HepG2 (cell line): ENCODE data around the gene CACHD1. TPM values are rescaled to one million over a fixed set of nuclear protein-coding genes. Genes with fewer than 3 reads are reported as not detected.

Source experiments
- ATAC-seq: fragments of 200-7000 bp; cut with Tn5 transposase; 3 replicates; pipeline ENCODE4 v1.9.1; 2020; ENCODE audit warnings: mild to moderate bottlenecking, moderate library complexity
- BruUV-seq: library from RNA; stranded (reverse); fragments of 400-500 nt; replicated peaks from 2 replicates; lab custom pipeline; 2021; lab: Mats Ljungman, UMichigan
- CTCF ChIA-PET: fragments of 300-600 bp; formaldehyde crosslinking; extraction: SDS; loops from one replicate; lab custom pipeline; 2021; ENCODE audit warnings: low total read pairs, inconsistent platforms, low intra/inter-chr PET ratio; lab: Yijun Ruan, JAX
- POLR2A ChIA-PET: fragments of 350-600 bp; sonication (Branson Sonifier 250); formaldehyde crosslinking; loops from one replicate; lab custom pipeline; 2020; ENCODE audit warnings: antibody characterized with exemption, inconsistent platforms; lab: Yijun Ruan, JAX
- DNase-seq: peaks from one replicate; pipeline ENCODE4 v3.0.0-alpha.2; 2015; ENCODE audit warnings: low spot score
- FAIRE-seq: peaks from 3 replicates; lab custom pipeline; 2011; peaks lifted over from hg19 to GRCh38; lab: Jason Lieb, UNC
- H2AFZ ChIP-seq: one replicate; pipeline ENCODE4 v1.6.1; 2011; ENCODE audit warnings: low read length, inconsistent platforms
- H3K27ac ChIP-seq: fragments of 300-600 bp; 3 replicates; pipeline ENCODE4 v1.8.0; 2011; ENCODE audit warnings: mixed run types, mild to moderate bottlenecking, mixed read lengths, low read length, inconsistent platforms; ENCODE audit not compliant: insufficient read depth; ENCODE audit errors: extremely low read length
- H3K27me3 ChIP-seq, 2 experiments: fragments of 200-600 bp in 1 of 2; 2 replicates in 1 of 2; 3 replicates in 1 of 2; pipeline versions ENCODE4 v1.6.0 to v1.8.0; 2011; ENCODE audit warnings: low read length in 2 of 2, mild to moderate bottlenecking in 2 of 2, moderate library complexity in 2 of 2, inconsistent platforms in 1 of 2; ENCODE audit not compliant: insufficient read depth in 2 of 2, control insufficient read depth in 1 of 2
- H3K36me3 ChIP-seq, 2 experiments: fragments of 200-600 bp in 1 of 2; replicated peaks in 1 of 2; 2 replicates in 1 of 2; 3 replicates in 1 of 2; pipeline versions ENCODE4 v1.5.1 to v1.8.0; 2011; ENCODE audit warnings: low read length in 2 of 2, inconsistent platforms in 1 of 2; ENCODE audit not compliant: insufficient read depth in 2 of 2, control insufficient read depth in 1 of 2
- H3K4me1 ChIP-seq: 2 replicates; pipeline ENCODE4 v1.5.1; 2012; ENCODE audit warnings: low read length, inconsistent platforms; ENCODE audit not compliant: insufficient read depth
- H3K4me2 ChIP-seq: 2 replicates; pipeline ENCODE4 v1.6.0; 2011; ENCODE audit warnings: low read depth, low read length, inconsistent platforms
- H3K4me3 ChIP-seq, 3 experiments: fragments of 200-600 bp in 1 of 3; sonication (generic), shearing (Covaris generic) in 1 of 3; replicated peaks in 1 of 3; 2 replicates each; pipeline ENCODE4 v1.5.1; 2011 to 2016; ENCODE audit warnings: low read length in 3 of 3, inconsistent platforms in 2 of 3, low read depth in 2 of 3, mild to moderate bottlenecking in 2 of 3, control low read depth in 1 of 3, mixed read lengths in 1 of 3; ENCODE audit not compliant: insufficient read depth in 1 of 3
- H3K79me2 ChIP-seq: one replicate; pipeline ENCODE4 v1.6.1; 2011; ENCODE audit warnings: low read length, inconsistent platforms; ENCODE audit not compliant: insufficient read depth
- H3K9ac ChIP-seq: 2 replicates; pipeline ENCODE4 v1.6.0; 2011; ENCODE audit warnings: mild to moderate bottlenecking, low read depth, low read length, inconsistent platforms; ENCODE audit not compliant: insufficient read depth
- H3K9me3 ChIP-seq: 2 replicates; pipeline ENCODE4 v1.5.1; 2012; ENCODE audit warnings: mild to moderate bottlenecking, low read length
- H4K20me1 ChIP-seq: 2 replicates; pipeline ENCODE4 v1.6.0; 2011; ENCODE audit warnings: inconsistent platforms, mild to moderate bottlenecking, low read length, moderate library complexity; ENCODE audit not compliant: insufficient read depth
- GZF1 ChIP-seq: sonication (generic); formaldehyde crosslinking; IDR thresholded peaks from 2 replicates; pipeline ENCODE4 v1.5.1; 2020; ENCODE audit warnings: mild to moderate bottlenecking, missing genetic modification reagents
- HOXA9 ChIP-seq: sonication (generic); formaldehyde crosslinking; IDR thresholded peaks from 2 replicates; pipeline ENCODE4 v1.8.1; 2022; ENCODE audit warnings: missing genetic modification reagents, mild to moderate bottlenecking, moderate library complexity, borderline replicate concordance
- MBNL3 ChIP-seq: fragments of 250-450 bp; sonication (Bioruptor Pico); conservative IDR thresholded peaks from 2 replicates; pipeline ENCODE4 v1.8.0; 2022; ENCODE audit warnings: mild to moderate bottlenecking, inconsistent platforms
- MYC ChIP-seq: sonication (generic); formaldehyde crosslinking; IDR thresholded peaks from 2 replicates; pipeline ENCODE4 v1.9.0; 2021; ENCODE audit warnings: missing genetic modification reagents, borderline replicate concordance
- NPAS2 ChIP-seq: sonication (generic); formaldehyde crosslinking; IDR thresholded peaks from 2 replicates; pipeline ENCODE4 v1.8.0; 2022; ENCODE audit warnings: mild to moderate bottlenecking, missing genetic modification reagents, borderline replicate concordance
- NRL ChIP-seq: sonication (generic); formaldehyde crosslinking; IDR thresholded peaks from 2 replicates; pipeline ENCODE4 v1.5.0; 2020; ENCODE audit warnings: missing genetic modification reagents, mild to moderate bottlenecking, moderate library complexity, borderline replicate concordance
- SUZ12 ChIP-seq: fragments of 150-350 bp; IDR thresholded peaks from 2 replicates; pipeline ENCODE4 v1.6.1; 2014; ENCODE audit warnings: low read depth, low read length
- TOE1 ChIP-seq: sonication (generic); formaldehyde crosslinking; IDR thresholded peaks from 2 replicates; pipeline ENCODE4 v1.4.0; 2020; ENCODE audit warnings: mild to moderate bottlenecking, missing genetic modification reagents
- ZNF263 ChIP-seq: sonication (generic); formaldehyde crosslinking; IDR thresholded peaks from 2 replicates; pipeline ENCODE4 v1.4.0; 2020; ENCODE audit warnings: missing genetic modification reagents
- ZNF282 ChIP-seq: fragments of 450-650 bp; IDR thresholded peaks from 2 replicates; pipeline ENCODE4 v1.6.1; 2018; ENCODE audit not compliant: partially characterized antibody
- ZNF441 ChIP-seq: sonication (generic); formaldehyde crosslinking; IDR thresholded peaks from 2 replicates; pipeline ENCODE4 v1.7.0; 2021; ENCODE audit warnings: missing genetic modification reagents, borderline replicate concordance
- ZNF543 ChIP-seq: sonication (generic); formaldehyde crosslinking; IDR thresholded peaks from 2 replicates; pipeline ENCODE4 v1.4.0; 2020; ENCODE audit warnings: mild to moderate bottlenecking, missing genetic modification reagents
- ZNF713 ChIP-seq: sonication (generic); formaldehyde crosslinking; IDR thresholded peaks from 2 replicates; pipeline ENCODE4 v1.4.0; 2020; ENCODE audit warnings: mild to moderate bottlenecking, missing genetic modification reagents
- ZSCAN20 ChIP-seq: sonication (generic); formaldehyde crosslinking; IDR thresholded peaks from 2 replicates; pipeline ENCODE4 v1.4.0; 2020; ENCODE audit warnings: missing genetic modification reagents, mild to moderate bottlenecking, borderline replicate concordance
- ZSCAN21 ChIP-seq: sonication (generic); formaldehyde crosslinking; IDR thresholded peaks from 2 replicates; pipeline ENCODE4 v1.8.0; 2022; ENCODE audit warnings: mild to moderate bottlenecking, missing genetic modification reagents, moderate library complexity, borderline replicate concordance
- ZSCAN5A ChIP-seq: sonication (generic); formaldehyde crosslinking; IDR thresholded peaks from 2 replicates; pipeline ENCODE4 v1.8.0; 2022; ENCODE audit warnings: mild to moderate bottlenecking, missing genetic modification reagents, borderline replicate concordance
- WGBS: methylation state at CpG from one replicate; pipeline ENCODE4 v1.1.6; 2017; ENCODE audit warnings: low lambda C conversion rate; 5-methylcytosine and 5-hydroxymethylcytosine counted together
- in situ Hi-C: cut with HindIII; loops from 2 replicates; pipeline ENCODE4 v1.10.0; 2017; ENCODE audit warnings: low pct_unique_long_range_greater_than_20kb; ENCODE audit not compliant: extremely low pct_ligation_motif_present
- intact Hi-C: fragments of 100-400 bp; cut with micrococcal nuclease; formaldehyde crosslinking; loops from one replicate; pipeline ENCODE4 v1.10.0; 2022; ENCODE audit not compliant: unreplicated experiment
- polyA plus RNA-seq, 8 experiments: library from polyadenylated mRNA; depleted of rRNA in 3 of 8; stranded (reverse) in 7 of 8; unstranded in 1 of 8; fragments of >200 nt; fragmentation: Illumina TruSeq in 4 of 8; extraction: Trizol in 4 of 8; gene quantifications; 2 replicates each; pipeline versions ENCODE4 v1.2.1 to v1.2.3, GENCODE V29; 2011 to 2016; ENCODE audit warnings: low read depth in 4 of 8, missing spikeins in 1 of 8, mixed read lengths in 1 of 8; ENCODE audit not compliant: insufficient read depth in 1 of 8
- total RNA-seq, 5 experiments: library from RNA; depleted of rRNA; stranded (reverse); fragments of >200 nt; fragmentation: Illumina TruSeq; extraction: Trizol; gene quantifications; 2 replicates each; pipeline ENCODE4 v1.2.3, GENCODE V29; 2016; ENCODE audit warnings: low read depth in 1 of 5
- TF ChIP-seq, protein P1 (sequence below): sonication (generic); formaldehyde crosslinking; IDR thresholded peaks from 2 replicates; pipeline ENCODE4 v1.8.0; 2022; ENCODE audit warnings: mild to moderate bottlenecking, missing genetic modification reagents, moderate library complexity

CACHD1 gene
- total and polyA plus RNA-seq, 2 of the 13 experiments (the other 11 are each of a cell fraction or from before 2014, with no cell fraction given): 0.11 TPM; not detected in 1

- TF ChIP-seq TOE1 (CRISPR knock-in tag) (no peak), MYC (no peak), ZNF543 (CRISPR knock-in tag) (no peak)
Measured at GRCh38 chr1:64623750-64624191, 153.8 kb downstream of the CACHD1 start (continued).

DNA sequence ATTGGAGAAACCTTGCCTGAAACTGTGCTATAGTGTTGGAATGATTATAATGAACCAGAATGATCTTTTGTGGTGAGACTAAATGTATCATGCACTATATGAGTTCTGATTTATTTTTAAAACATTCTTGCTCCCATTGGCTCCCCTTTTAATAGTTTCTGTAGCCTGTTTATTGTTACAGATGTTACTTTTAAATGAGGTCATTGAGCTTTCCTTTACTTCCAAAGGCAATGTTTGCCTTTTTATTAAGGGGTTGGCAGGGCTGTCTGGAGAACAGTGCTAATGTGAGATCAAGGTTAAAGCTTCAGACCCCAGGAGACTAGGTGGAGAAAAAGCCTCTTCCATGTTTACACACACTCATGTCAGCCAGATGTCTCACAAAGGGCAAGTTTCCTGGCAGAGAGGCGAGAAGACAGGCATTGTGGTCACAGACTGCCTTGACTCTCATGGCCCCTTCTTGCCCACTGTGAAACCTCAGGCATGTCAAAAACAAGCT lies 154.3 kb downstream of the CACHD1 start:
- in situ Hi-C loops: no loop called here
- H3K4me3 ChIP-seq: no peak overlapping the region
- no peak for ATAC-seq

More for the DNA sequence above, 154.3 kb downstream of the CACHD1 start:
- H3K27me3 ChIP-seq: peaks cover 0 to 5% of the 10 kb centered on the region in 2 experiments; a peak in 2 of 5 replicates
- H4K20me1 ChIP-seq: no peaks in the 10 kb centered on the region
- intact Hi-C loops: no loop called here
- TF ChIP-seq GZF1 (CRISPR knock-in tag) (no peak), ZNF441 (no peak), HOXA9 (CRISPR knock-in tag) (no peak), ZSCAN21 (CRISPR knock-in tag) (no peak), NRL (CRISPR knock-in tag) (no peak), ZNF263 (CRISPR knock-in tag) (no peak), ZNF713 (no peak), SUZ12 (no peak), ZNF282 (no peak), NPAS2 (no peak), MBNL3 (CRISPR knock-in tag) (no peak), ZSCAN5A (CRISPR knock-in tag) (no peak), ZSCAN20 (no peak)
- TF ChIP-seq, protein P1, sequence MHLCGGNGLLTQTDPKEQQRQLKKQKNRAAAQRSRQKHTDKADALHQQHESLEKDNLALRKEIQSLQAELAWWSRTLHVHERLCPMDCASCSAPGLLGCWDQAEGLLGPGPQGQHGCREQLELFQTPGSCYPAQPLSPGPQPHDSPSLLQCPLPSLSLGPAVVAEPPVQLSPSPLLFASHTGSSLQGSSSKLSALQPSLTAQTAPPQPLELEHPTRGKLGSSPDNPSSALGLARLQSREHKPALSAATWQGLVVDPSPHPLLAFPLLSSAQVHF (CRISPR knock-in tag): no peak
- no peak overlapping the region for H3K9ac ChIP-seq
- ChIA-PET POLR2A (no interaction called here), CTCF (no interaction called here)
- FAIRE-seq: no peak
- BruUV-seq: no TSS peak
- no peaks in the 10 kb centered on the region for H3K9me3 ChIP-seq
- no peak overlapping the region for H2AFZ ChIP-seq
- no peaks in the 10 kb centered on the region for H3K36me3 ChIP-seq
- H3K79me2 ChIP-seq: no peaks in the 10 kb centered on the region
- no CpG with 5 or more reads among the region's 1 CpG for WGBS
- DNase-seq: no peak
- no peak overlapping the region for H3K27ac ChIP-seq
- no peaks in the 10 kb centered on the region for H3K4me1 ChIP-seq
- H3K4me2 ChIP-seq: no peak overlapping the region
